ENCODE measurements around the gene FRMPD4. TPM values are rescaled to one million over a fixed set of nuclear protein-coding genes. Genes with fewer than 3 reads are reported as not detected.

The FRMPD4 gene
- total RNA-seq, 5 donors from 2014 or later (not counting 1 experiment from before 2014, with no cell fraction given), result not detected

DNA sequence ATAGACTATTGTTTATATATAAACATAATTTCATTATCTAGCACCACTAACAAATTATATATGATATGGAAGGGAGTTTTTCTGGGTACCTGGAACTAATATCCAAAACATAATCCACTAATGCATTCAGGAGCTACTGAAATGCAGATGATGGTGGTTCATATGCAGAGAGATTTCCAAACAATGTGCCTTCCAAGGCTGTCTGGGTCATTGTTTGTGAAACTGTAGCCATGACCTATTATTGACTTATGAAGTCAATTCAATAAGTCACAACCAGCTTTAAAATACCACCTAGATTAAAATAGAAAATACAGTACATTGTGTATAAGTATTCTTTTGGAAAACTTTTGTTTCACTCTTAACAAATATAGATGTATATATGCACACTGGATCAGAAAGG, 415.9 kb downstream of the FRMPD4 start:
- H3K4me1 Mint-ChIP-seq, result no peaks in the 10 kb centered on the region
- ATAC-seq (replicated peaks in 1 of 4), result no peak

DNA sequence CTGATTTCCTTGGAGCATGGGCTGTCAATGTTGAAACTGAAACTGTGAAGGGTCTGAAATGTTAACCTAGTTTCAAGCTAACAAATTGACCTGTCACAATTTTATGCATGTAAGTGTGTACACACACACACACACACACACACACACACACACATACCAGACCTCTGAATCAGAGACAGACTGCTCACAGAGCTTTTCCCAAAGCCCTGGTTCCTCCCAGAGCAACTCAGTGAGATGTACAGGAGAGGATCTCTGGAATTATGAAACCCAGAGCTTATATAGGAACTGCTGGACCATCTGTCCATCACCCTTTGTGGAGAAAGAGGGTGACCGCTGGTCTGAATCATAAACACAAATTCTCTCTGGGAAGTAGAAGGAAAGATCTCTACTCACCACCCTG, 424.8 kb downstream of the FRMPD4 start:
- ATAC-seq (replicated peaks in 1 of 4) (no peak), DNase-seq (no peak)
- H3K4me3 Mint-ChIP-seq, result no peak overlapping the region
- no peak overlapping the region for H3K27ac Mint-ChIP-seq
- Histone ChIP-seq H3K27me3 (replicated peaks in 1 of 2; ENCODE audit: control insufficient read depth in 2 of 2, extremely low read depth in 1 of 2, insufficient read depth in 2 of 2, low read length in 1 of 2) (no peaks in the 10 kb centered on the region), H3K4me1 (ENCODE audit: control insufficient read depth in 1 of 2, extremely low read depth in 1 of 2, insufficient read depth in 2 of 2, low read length in 2 of 2) (no peaks in the 10 kb centered on the region), H3K4me3 (ENCODE audit: control insufficient read depth in 1 of 2, extremely low read depth in 1 of 2, low read length in 1 of 2) (no peak overlapping the region), H3K27ac (ENCODE audit: low read length) (no peak overlapping the region), H3K36me3 (ENCODE audit: control insufficient read depth in 2 of 2, extremely low read depth in 1 of 2, insufficient read depth in 1 of 2, low read length in 1 of 2) (no peaks in the 10 kb centered on the region), H3K9me3 (no peaks in the 10 kb centered on the region)
- H3K27me3 Mint-ChIP-seq, result peaks cover 0 to 5% of the 10 kb centered on the region in 2 donors
- H3K9me3 Mint-ChIP-seq, result no peaks in the 10 kb centered on the region
- no peaks in the 10 kb centered on the region for H3K4me1 Mint-ChIP-seq
- ChIA-PET POLR2A (no interaction called here), CTCF (interaction anchor here in 1 of 2 donors (0.7 kb wide), 1 partner anchor 657 kb away, joined by 5 read pairs; no protein-coding TSS in a partner anchor)
- WGBS (ENCODE audit: insufficient coverage), result no CpG with 5 or more reads among the region's 1 CpG
- no peaks in the 10 kb centered on the region for H3K36me3 Mint-ChIP-seq

More for the DNA sequence above, 415.9 kb downstream of the FRMPD4 start:
- Mint-ChIP-seq H3K36me3 (no peaks in the 10 kb centered on the region), H3K27ac (no peak overlapping the region), H3K4me3 (no peak overlapping the region), H3K27me3 (peaks cover 0 to 9% of the 10 kb centered on the region in 2 donors), H3K9me3 (no peaks in the 10 kb centered on the region)
- Histone ChIP-seq H3K4me1 (ENCODE audit: control insufficient read depth in 1 of 2, extremely low read depth in 1 of 2, insufficient read depth in 2 of 2, low read length in 2 of 2) (no peaks in the 10 kb centered on the region), H3K27ac (ENCODE audit: low read length) (no peak overlapping the region), H3K27me3 (replicated peaks in 1 of 2; ENCODE audit: control insufficient read depth in 2 of 2, extremely low read depth in 1 of 2, insufficient read depth in 2 of 2, low read length in 1 of 2) (no peaks in the 10 kb centered on the region), H3K4me3 (ENCODE audit: control insufficient read depth in 1 of 2, extremely low read depth in 1 of 2, low read length in 1 of 2) (no peak overlapping the region), H3K36me3 (ENCODE audit: control insufficient read depth in 2 of 2, extremely low read depth in 1 of 2, insufficient read depth in 1 of 2, low read length in 1 of 2) (no peaks in the 10 kb centered on the region), H3K9me3 (no peaks in the 10 kb centered on the region)
- CTCF ChIA-PET, result interaction anchor here in 1 of 2 donors (0.6 kb wide), 1 partner anchor 97 kb away, joined by 4 read pairs; no protein-coding TSS in a partner anchor
- POLR2A ChIA-PET, result no interaction called here
- DNase-seq, result no peak

DNA sequence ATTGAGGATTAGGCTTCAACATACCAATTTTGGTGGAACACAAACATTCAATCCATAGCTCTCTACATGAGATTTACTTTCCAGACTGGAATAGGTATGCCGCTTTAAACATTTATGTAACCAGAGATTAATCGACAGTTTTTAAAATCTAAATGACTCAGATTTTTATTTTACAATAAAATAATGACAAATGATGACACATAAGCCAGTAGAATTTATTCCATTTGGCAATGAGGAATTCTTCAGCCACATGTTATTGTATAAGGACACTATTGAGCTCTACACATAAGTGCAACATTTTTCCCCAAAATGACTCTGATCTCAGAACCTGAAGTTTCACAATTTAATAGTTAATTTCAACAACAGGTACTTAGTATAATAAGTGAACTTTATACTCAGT, 425.9 kb downstream of the FRMPD4 start:
- H3K9me3 ChIP-seq, result no peaks in the 10 kb centered on the region
- ChIA-PET CTCF (no interaction called here), POLR2A (no interaction called here)
- Mint-ChIP-seq H3K9me3 (no peaks in the 10 kb centered on the region), H3K4me1 (no peaks in the 10 kb centered on the region), H3K4me3 (no peak overlapping the region), H3K27ac (no peak overlapping the region), H3K27me3 (peaks cover 0 to 9% of the 10 kb centered on the region in 2 donors), H3K36me3 (no peaks in the 10 kb centered on the region)
- H3K27me3 ChIP-seq (replicated peaks in 1 of 2; ENCODE audit: control insufficient read depth in 2 of 2, extremely low read depth in 1 of 2, insufficient read depth in 2 of 2, low read length in 1 of 2), result no peaks in the 10 kb centered on the region
- no peak overlapping the region for H3K27ac ChIP-seq (ENCODE audit: low read length)
- H3K4me3 ChIP-seq (ENCODE audit: control insufficient read depth in 1 of 2, extremely low read depth in 1 of 2, low read length in 1 of 2), result no peak overlapping the region
- no peaks in the 10 kb centered on the region for H3K4me1 ChIP-seq (ENCODE audit: control insufficient read depth in 1 of 2, extremely low read depth in 1 of 2, insufficient read depth in 2 of 2, low read length in 2 of 2)
- WGBS (ENCODE audit: insufficient coverage), result no CpG with 5 or more reads among the region's 2 CpGs
- ATAC-seq (replicated peaks in 1 of 4), result no peak
- H3K36me3 ChIP-seq (ENCODE audit: control insufficient read depth in 2 of 2, extremely low read depth in 1 of 2, insufficient read depth in 1 of 2, low read length in 1 of 2), result no peaks in the 10 kb centered on the region
- DNase-seq, result no peak

DNA sequence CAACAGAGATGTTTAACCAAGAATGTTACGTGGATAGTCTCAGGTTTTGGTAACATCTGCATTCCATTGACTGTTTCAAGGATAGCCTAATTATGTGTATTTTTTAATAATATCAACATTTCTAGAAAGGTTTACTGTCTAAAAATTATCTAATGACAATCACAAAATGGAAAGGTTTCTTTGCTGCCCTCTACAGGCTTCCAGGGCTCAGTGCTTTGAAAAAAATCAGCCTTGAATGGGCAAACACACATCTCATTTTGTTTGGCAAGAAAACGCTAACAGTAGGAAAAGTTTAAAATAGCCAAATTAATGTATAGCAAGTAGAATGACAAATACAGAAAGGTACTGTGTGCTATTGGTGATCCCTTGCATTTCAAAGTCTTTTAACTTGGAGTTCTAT, 429.6 kb downstream of the FRMPD4 start:
- no peaks in the 10 kb centered on the region for H3K4me1 ChIP-seq (ENCODE audit: control insufficient read depth in 1 of 2, extremely low read depth in 1 of 2, insufficient read depth in 2 of 2, low read length in 2 of 2)
- H3K27me3 Mint-ChIP-seq, result peaks cover 0 to 14% of the 10 kb centered on the region in 2 donors
- no peaks in the 10 kb centered on the region for H3K9me3 ChIP-seq
- ChIA-PET POLR2A (no interaction called here), CTCF (no interaction called here)
- ATAC-seq (replicated peaks in 1 of 4), result no peak
- H3K9me3 Mint-ChIP-seq, result no peaks in the 10 kb centered on the region
- no peaks in the 10 kb centered on the region for H3K36me3 Mint-ChIP-seq
- no peak overlapping the region for H3K4me3 Mint-ChIP-seq
- no peak overlapping the region for H3K27ac Mint-ChIP-seq
- H3K36me3 ChIP-seq (ENCODE audit: control insufficient read depth in 2 of 2, extremely low read depth in 1 of 2, insufficient read depth in 1 of 2, low read length in 1 of 2), result no peaks in the 10 kb centered on the region
- no peak for DNase-seq
- H3K4me1 Mint-ChIP-seq, result no peaks in the 10 kb centered on the region
- no peak overlapping the region for H3K4me3 ChIP-seq (ENCODE audit: control insufficient read depth in 1 of 2, extremely low read depth in 1 of 2, low read length in 1 of 2)
- no peaks in the 10 kb centered on the region for H3K27me3 ChIP-seq (replicated peaks in 1 of 2; ENCODE audit: control insufficient read depth in 2 of 2, extremely low read depth in 1 of 2, insufficient read depth in 2 of 2, low read length in 1 of 2)
- WGBS (ENCODE audit: insufficient coverage), result no CpG with 5 or more reads among the region's 2 CpGs
- no peak overlapping the region for H3K27ac ChIP-seq (ENCODE audit: low read length)

DNA sequence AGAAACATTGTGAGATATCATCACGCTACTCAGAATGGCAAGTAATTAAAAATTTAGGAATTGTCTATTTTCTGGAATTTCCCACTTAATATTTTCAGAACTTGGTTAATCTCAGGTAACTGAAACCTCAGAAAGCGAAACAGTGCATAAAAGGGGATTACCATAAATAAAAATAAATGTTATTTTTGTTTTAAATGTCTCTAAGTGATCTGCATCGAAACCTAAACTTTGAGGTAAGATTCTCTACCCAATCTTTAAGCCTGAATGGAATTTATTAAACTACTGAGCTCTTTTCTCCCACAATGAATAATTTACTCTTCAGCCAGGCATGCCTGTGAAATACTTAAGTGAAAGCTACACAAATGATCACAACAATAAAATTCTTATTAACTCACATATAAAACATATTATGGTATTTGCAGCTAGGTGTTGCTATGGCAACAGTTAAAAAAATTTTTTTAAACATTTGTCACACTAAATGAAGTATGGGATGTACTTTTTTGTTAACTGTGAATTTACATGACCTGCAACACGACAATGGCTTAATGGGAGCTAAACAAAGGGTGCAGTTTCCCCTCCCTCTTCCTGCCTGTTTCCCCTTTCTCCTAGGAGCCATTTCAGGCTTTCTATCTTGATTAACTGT, 432.7 kb downstream of the FRMPD4 start:
- Mint-ChIP-seq H3K9me3 (no peaks in the 10 kb centered on the region), H3K36me3 (no peaks in the 10 kb centered on the region), H3K27me3 (peaks cover 0 to 20% of the 10 kb centered on the region in 2 donors), H3K4me3 (no peak overlapping the region), H3K27ac (no peak overlapping the region), H3K4me1 (no peaks in the 10 kb centered on the region)
- Histone ChIP-seq H3K9me3 (no peaks in the 10 kb centered on the region), H3K36me3 (ENCODE audit: control insufficient read depth in 2 of 2, extremely low read depth in 1 of 2, insufficient read depth in 1 of 2, low read length in 1 of 2) (no peaks in the 10 kb centered on the region), H3K4me3 (ENCODE audit: control insufficient read depth in 1 of 2, extremely low read depth in 1 of 2, low read length in 1 of 2) (no peak overlapping the region), H3K27me3 (replicated peaks in 1 of 2; ENCODE audit: control insufficient read depth in 2 of 2, extremely low read depth in 1 of 2, insufficient read depth in 2 of 2, low read length in 1 of 2) (no peaks in the 10 kb centered on the region), H3K4me1 (ENCODE audit: control insufficient read depth in 1 of 2, extremely low read depth in 1 of 2, insufficient read depth in 2 of 2, low read length in 2 of 2) (no peaks in the 10 kb centered on the region), H3K27ac (ENCODE audit: low read length) (no peak overlapping the region)
- ATAC-seq (replicated peaks in 1 of 4), result no peak
- CTCF ChIA-PET, result no interaction called here
- no peak for DNase-seq
- POLR2A ChIA-PET, result no interaction called here
- no CpG with 5 or more reads among the region's 4 CpGs for WGBS (ENCODE audit: insufficient coverage)

DNA sequence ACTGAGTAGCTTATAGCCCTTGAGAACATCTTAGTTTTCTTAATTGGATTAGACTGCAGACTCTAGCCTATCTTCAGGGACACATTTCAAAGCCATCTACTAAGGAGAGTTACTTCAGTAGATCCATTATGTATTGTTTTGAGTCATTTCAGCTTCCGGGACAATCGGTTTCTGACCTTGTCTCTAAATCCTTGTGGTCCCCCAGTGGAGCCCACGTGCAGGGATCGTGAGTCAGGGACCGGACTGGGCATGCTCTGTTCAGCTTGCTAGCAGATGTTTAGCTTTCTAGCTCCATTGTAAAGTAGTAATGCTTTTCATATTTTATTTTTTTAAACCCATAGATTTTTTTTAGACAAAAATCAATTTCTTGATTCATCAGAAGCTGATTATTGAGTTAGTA, 441.0 kb downstream of the FRMPD4 start:
- Mint-ChIP-seq H3K27ac (no peak overlapping the region), H3K27me3 (peaks cover 0 to 29% of the 10 kb centered on the region in 2 donors), H3K36me3 (no peaks in the 10 kb centered on the region), H3K4me1 (no peaks in the 10 kb centered on the region), H3K4me3 (no peak overlapping the region), H3K9me3 (peaks cover 0 to 3% (median 0%) of the 10 kb centered on the region in 3 donors)
- ChIA-PET POLR2A (no interaction called here), CTCF (no interaction called here)
- Histone ChIP-seq H3K27ac (ENCODE audit: low read length) (no peak overlapping the region), H3K36me3 (ENCODE audit: control insufficient read depth in 2 of 2, extremely low read depth in 1 of 2, insufficient read depth in 1 of 2, low read length in 1 of 2) (no peaks in the 10 kb centered on the region), H3K4me3 (ENCODE audit: control insufficient read depth in 1 of 2, extremely low read depth in 1 of 2, low read length in 1 of 2) (no peak overlapping the region), H3K27me3 (replicated peaks in 1 of 2; ENCODE audit: control insufficient read depth in 2 of 2, extremely low read depth in 1 of 2, insufficient read depth in 2 of 2, low read length in 1 of 2) (no peaks in the 10 kb centered on the region), H3K9me3 (no peaks in the 10 kb centered on the region), H3K4me1 (ENCODE audit: control insufficient read depth in 1 of 2, extremely low read depth in 1 of 2, insufficient read depth in 2 of 2, low read length in 2 of 2) (no peaks in the 10 kb centered on the region)
- 90% methylated on average over 2 of the region's 5 CpGs for WGBS (ENCODE audit: insufficient coverage)
- no peak for DNase-seq
- no peak for ATAC-seq (replicated peaks in 1 of 4)

DNA sequence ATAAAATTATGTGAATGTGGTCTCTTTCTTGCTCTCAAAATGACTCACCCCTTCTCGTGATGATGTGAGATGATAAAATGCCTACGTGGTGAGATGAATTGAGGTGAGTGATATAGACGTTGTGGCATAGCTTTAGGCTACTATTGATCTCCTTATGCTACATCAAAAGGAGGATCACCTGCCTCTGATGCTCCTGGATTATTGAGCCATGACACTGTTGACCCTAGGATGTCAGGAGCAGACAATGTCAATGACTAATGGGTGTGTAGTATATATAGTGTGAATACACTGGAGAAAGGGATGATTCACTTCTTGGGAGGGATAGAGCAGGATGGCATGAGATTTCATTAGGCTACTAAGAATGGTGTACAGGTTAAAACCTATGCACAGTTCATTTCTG, 442.3 kb downstream of the FRMPD4 start:
- POLR2A ChIA-PET, result no interaction called here
- ATAC-seq (replicated peaks in 1 of 4) (no peak), DNase-seq (no peak)
- WGBS (ENCODE audit: insufficient coverage), result no CpG with 5 or more reads among the region's 3 CpGs
- CTCF ChIA-PET, result no interaction called here
- no peak overlapping the region for H3K4me3 Mint-ChIP-seq
- Histone ChIP-seq H3K27me3 (replicated peaks in 1 of 2; ENCODE audit: control insufficient read depth in 2 of 2, extremely low read depth in 1 of 2, insufficient read depth in 2 of 2, low read length in 1 of 2) (no peaks in the 10 kb centered on the region), H3K4me3 (ENCODE audit: control insufficient read depth in 1 of 2, extremely low read depth in 1 of 2, low read length in 1 of 2) (no peak overlapping the region), H3K27ac (ENCODE audit: low read length) (no peak overlapping the region), H3K4me1 (ENCODE audit: control insufficient read depth in 1 of 2, extremely low read depth in 1 of 2, insufficient read depth in 2 of 2, low read length in 2 of 2) (no peaks in the 10 kb centered on the region), H3K9me3 (no peaks in the 10 kb centered on the region), H3K36me3 (ENCODE audit: control insufficient read depth in 2 of 2, extremely low read depth in 1 of 2, insufficient read depth in 1 of 2, low read length in 1 of 2) (no peaks in the 10 kb centered on the region)
- no peak overlapping the region for H3K27ac Mint-ChIP-seq
- H3K36me3 Mint-ChIP-seq, result no peaks in the 10 kb centered on the region
- peaks cover 0 to 3% (median 0%) of the 10 kb centered on the region in 3 donors for H3K9me3 Mint-ChIP-seq
- no peaks in the 10 kb centered on the region for H3K4me1 Mint-ChIP-seq
- H3K27me3 Mint-ChIP-seq, result peaks cover 0 to 25% of the 10 kb centered on the region in 2 donors
